DOHH2 (cell line): ENCODE measurements around the gene CRIP1.

ENCODE experiments used
- H3F3A ChIP-seq: fragments of 200-600 bp; sonication (generic), shearing (Covaris generic); 2 replicates; pipeline ENCODE4 v1.6.0; 2016; ENCODE audit warnings: antibody characterized with exemption, mild to moderate bottlenecking; ENCODE audit not compliant: control insufficient read depth, insufficient read depth
- H3K27ac ChIP-seq: fragments of 200-600 bp; sonication (generic); 2 replicates; pipeline ENCODE4 v1.5.1; 2014; ENCODE audit warnings: low read depth, mild to moderate bottlenecking, low read length, moderate library complexity
- H3K27me3 ChIP-seq: fragments of 200-600 bp; sonication (generic); 2 replicates; pipeline ENCODE4 v1.6.1; 2014; ENCODE audit warnings: mild to moderate bottlenecking, low read length, mixed read lengths; ENCODE audit not compliant: control insufficient read depth
- H3K36me3 ChIP-seq: fragments of 200-600 bp; sonication (generic); 2 replicates; pipeline ENCODE4 v1.6.1; 2014; ENCODE audit warnings: mild to moderate bottlenecking, low read length, moderate library complexity, mixed read lengths; ENCODE audit not compliant: control insufficient read depth
- H3K4me1 ChIP-seq: fragments of 200-600 bp; sonication (generic); 2 replicates; pipeline ENCODE4 v1.6.1; 2014; ENCODE audit warnings: mild to moderate bottlenecking, low read length, mixed read lengths; ENCODE audit not compliant: control insufficient read depth
- H3K4me2 ChIP-seq: fragments of 200-600 bp; sonication (generic); 2 replicates; pipeline ENCODE4 v1.6.0; 2014; ENCODE audit warnings: mild to moderate bottlenecking, low read length, moderate library complexity
- H3K4me3 ChIP-seq: fragments of 200-600 bp; sonication (generic); 2 replicates; pipeline ENCODE4 v1.5.1; 2014; ENCODE audit warnings: mild to moderate bottlenecking, low read length, mixed read lengths
- H3K79me2 ChIP-seq: fragments of 200-600 bp; sonication (generic); 2 replicates; pipeline ENCODE4 v1.6.1; 2014; ENCODE audit warnings: mild to moderate bottlenecking, low read length, mixed read lengths; ENCODE audit not compliant: control insufficient read depth
- H3K9me2 ChIP-seq: fragments of 200-600 bp; sonication (generic); replicated peaks from 2 replicates; pipeline ENCODE4 v1.6.1; 2014; ENCODE audit warnings: mild to moderate bottlenecking, low read length, mixed read lengths; ENCODE audit not compliant: control insufficient read depth
- H3K9me3 ChIP-seq: fragments of 200-600 bp; sonication (generic); 2 replicates; pipeline ENCODE4 v1.6.1; 2014; ENCODE audit warnings: antibody characterized with exemption, low read length, mixed read lengths; ENCODE audit not compliant: control insufficient read depth, insufficient read depth
- H4K20me1 ChIP-seq: fragments of 200-600 bp; sonication (generic); 2 replicates; pipeline ENCODE4 v1.6.0; 2014; ENCODE audit warnings: low read depth, mild to moderate bottlenecking, antibody characterized with exemption, low read length, moderate library complexity; ENCODE audit not compliant: control insufficient read depth, insufficient read depth
- CTCF ChIP-seq: fragments of 200-600 bp; sonication (generic); IDR thresholded peaks from one replicate; pipeline ENCODE4 v1.5.1; 2014; ENCODE audit warnings: antibody characterized with exemption, mild to moderate bottlenecking, low read depth, low read length; ENCODE audit not compliant: poor library complexity, severe bottlenecking
- EZH2phosphoT487 ChIP-seq: fragments of 200-600 bp; sonication (generic); IDR thresholded peaks from 2 replicates; pipeline ENCODE4 v1.6.1; 2017; ENCODE audit warnings: borderline replicate concordance, mild to moderate bottlenecking, antibody characterized with exemption, low read length, moderate library complexity, mixed read lengths

CRIP1 gene

DNA sequence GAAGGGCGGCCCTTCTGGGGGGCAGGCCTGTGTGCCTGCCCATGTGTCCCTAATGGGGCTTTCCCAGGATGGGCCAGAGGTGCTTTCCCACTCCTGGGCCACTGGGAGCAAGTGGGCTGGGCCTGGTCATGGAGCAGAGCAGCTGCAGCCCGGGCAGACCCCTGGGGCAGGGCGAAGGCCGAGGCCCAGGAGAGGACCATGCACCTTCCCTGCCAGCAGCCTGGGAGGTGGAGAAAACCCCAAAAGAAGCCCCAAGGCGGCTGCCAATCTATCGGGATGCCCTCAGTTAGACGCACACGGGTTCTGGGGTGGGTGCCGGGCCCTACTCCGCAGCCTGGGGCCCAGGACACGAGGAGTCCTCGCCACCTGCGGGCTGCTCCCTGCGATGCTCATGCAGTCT, 28.1 kb upstream of the CRIP1 start:
- TF ChIP-seq EZH2phosphoT487 (no peak), CTCF (no peak)
- H3K36me3 ChIP-seq, result peaks cover 52% of the 10 kb centered on the region

DNA sequence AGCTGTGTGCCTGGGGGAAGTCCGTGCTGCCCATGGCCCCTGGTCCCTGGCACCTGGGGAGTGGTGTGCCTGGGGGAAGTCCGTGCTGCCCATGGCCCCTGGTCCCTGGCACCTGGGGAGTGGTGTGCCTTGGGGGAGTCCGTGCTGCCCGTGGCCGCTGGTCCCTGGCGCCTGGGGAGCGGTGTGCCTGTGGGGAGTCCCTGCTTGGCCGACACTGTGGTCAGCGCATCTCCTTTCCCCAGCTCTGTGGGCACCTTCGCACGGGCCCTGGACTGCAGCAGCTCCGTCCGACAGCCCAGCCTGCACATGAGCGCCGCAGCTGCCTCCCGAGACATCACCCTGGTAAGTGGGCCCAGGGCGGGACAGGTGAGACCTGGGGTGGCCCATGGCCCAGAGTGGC, 26.6 kb upstream of the CRIP1 start:
- no peaks in the 10 kb centered on the region for H3K27me3 ChIP-seq
- no peaks in the 10 kb centered on the region for H3K4me1 ChIP-seq
- H3K9me3 ChIP-seq, result no peaks in the 10 kb centered on the region
- no peaks in the 10 kb centered on the region for H4K20me1 ChIP-seq
- H3K9me2 ChIP-seq, result no peaks in the 10 kb centered on the region
- no peak for TF ChIP-seq CTCF
- TF ChIP-seq EZH2phosphoT487, result no peak
- no peak overlapping the region for H3K4me3 ChIP-seq
- H3K27ac ChIP-seq, result no peak overlapping the region
- H3K4me2 ChIP-seq, result no peak overlapping the region
- H3K79me2 ChIP-seq, result no peaks in the 10 kb centered on the region
- no peaks in the 10 kb centered on the region for H3F3A ChIP-seq
- peaks cover 58% of the 10 kb centered on the region for H3K36me3 ChIP-seq

More for the DNA sequence above, 28.1 kb upstream of the CRIP1 start:
- Histone ChIP-seq H3F3A (no peaks in the 10 kb centered on the region), H3K9me3 (no peaks in the 10 kb centered on the region), H3K4me1 (no peaks in the 10 kb centered on the region), H3K4me3 (no peak overlapping the region), H3K27me3 (no peaks in the 10 kb centered on the region), H3K27ac (no peak overlapping the region), H4K20me1 (no peaks in the 10 kb centered on the region), H3K4me2 (no peak overlapping the region), H3K79me2 (no peaks in the 10 kb centered on the region), H3K9me2 (no peaks in the 10 kb centered on the region)

DNA sequence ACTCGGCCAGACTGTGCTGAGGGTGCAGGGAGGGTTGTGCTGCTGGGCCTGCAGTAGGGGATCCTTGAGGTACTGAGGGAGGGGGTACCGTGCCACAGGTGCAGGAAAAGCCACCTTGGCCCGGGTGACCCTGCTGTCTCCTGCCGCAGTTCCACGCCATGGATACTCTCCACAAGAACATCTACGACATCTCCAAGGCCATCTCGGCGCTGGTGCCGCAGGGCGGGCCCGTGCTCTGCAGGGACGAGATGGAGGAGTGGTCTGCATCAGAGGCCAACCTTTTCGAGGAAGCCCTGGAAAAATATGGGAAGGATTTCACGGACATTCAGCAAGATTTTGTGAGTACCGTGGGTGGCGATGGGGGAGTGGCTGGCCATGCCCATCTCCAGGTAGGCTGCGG, 26.1 kb upstream of the CRIP1 start:
- H3K27ac ChIP-seq, result no peak overlapping the region
- no peak overlapping the region for H3K4me2 ChIP-seq
- TF ChIP-seq CTCF (no peak), EZH2phosphoT487 (no peak)
- H3K9me2 ChIP-seq, result no peaks in the 10 kb centered on the region
- H3K36me3 ChIP-seq, result peaks cover 59% of the 10 kb centered on the region
- no peak overlapping the region for H3K4me3 ChIP-seq
- H4K20me1 ChIP-seq, result no peaks in the 10 kb centered on the region
- no peaks in the 10 kb centered on the region for H3K79me2 ChIP-seq
- H3K9me3 ChIP-seq, result no peaks in the 10 kb centered on the region
- no peaks in the 10 kb centered on the region for H3K27me3 ChIP-seq
- H3K4me1 ChIP-seq, result no peaks in the 10 kb centered on the region
- H3F3A ChIP-seq, result no peaks in the 10 kb centered on the region

DNA sequence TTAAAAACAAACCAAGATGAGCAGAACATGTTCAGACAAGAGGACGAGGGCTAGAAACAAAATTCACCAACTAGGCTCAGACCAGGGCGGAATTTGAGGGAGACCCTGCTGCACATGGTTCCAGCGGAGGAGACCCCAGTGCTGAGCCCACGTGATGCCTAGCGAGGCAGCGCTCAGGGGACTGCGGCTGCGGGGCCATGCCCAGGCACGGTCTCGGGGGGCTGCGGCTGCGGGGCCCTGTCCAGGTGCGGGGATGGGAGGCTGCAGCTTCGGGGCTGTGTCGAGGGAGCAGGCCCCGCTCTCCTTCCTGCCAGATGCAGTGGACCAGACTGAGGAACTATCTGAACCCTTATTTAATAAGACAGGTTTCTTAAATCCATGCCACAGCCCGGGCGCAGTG, 24.8 kb upstream of the CRIP1 start:
- no peak overlapping the region for H3K27ac ChIP-seq
- TF ChIP-seq EZH2phosphoT487, result no peak
- TF ChIP-seq CTCF, result no peak
- H3K9me2 ChIP-seq, result no peaks in the 10 kb centered on the region
- no peaks in the 10 kb centered on the region for H3K79me2 ChIP-seq
- no peak overlapping the region for H3K4me2 ChIP-seq
- no peaks in the 10 kb centered on the region for H3F3A ChIP-seq
- H3K4me1 ChIP-seq, result no peaks in the 10 kb centered on the region
- H3K4me3 ChIP-seq, result no peak overlapping the region
- H4K20me1 ChIP-seq, result no peaks in the 10 kb centered on the region
- H3K36me3 ChIP-seq, result peaks cover 51% of the 10 kb centered on the region
- no peaks in the 10 kb centered on the region for H3K9me3 ChIP-seq
- no peaks in the 10 kb centered on the region for H3K27me3 ChIP-seq
